GM21526 (cell line): ENCODE results near the gene ASIC3.

Source experiments
- ATAC-seq: cut with Tn5 transposase; IDR thresholded peaks from one replicate; pipeline ENCODE4 v1.9.1; 2021; ENCODE audit warnings: moderate library complexity; ENCODE audit not compliant: unreplicated experiment, low FRiP score

The ASIC3 gene

DNA sequence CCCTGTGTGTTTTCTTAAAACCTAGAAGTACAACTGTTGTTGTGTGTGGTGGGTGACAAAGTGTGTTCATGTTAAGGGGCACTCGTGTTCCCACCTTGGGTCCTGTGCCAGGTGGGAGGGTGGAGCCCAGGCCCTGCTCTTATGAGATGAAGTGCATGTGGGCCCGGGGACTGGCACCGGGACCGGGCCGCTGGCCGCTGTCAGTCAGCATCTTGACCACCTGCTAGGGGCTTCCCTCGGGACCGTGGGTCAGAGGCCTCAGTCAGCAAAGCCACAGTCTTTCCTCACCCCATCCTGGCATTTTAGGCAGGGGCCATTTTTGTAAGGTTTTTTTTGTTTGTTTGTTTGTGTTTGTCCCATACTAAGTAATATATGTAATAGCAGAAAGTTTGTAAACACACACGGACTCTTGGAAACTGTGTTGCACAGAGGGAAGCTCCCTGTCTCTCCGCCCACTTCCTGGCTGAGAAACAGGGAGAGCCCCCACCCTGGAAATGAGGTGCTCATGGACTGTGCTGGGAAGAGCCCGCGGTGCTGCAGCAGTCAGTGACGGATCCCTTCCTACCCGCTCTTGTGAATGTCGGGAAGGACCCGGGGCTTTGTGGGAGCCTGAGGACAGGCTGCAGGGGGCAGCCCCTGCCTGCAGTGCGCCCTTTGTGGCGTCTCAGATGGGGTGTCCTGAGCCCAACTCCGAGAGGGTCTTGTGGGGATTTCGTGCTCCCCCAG lies 51.3 kb downstream of the ASIC3 start:
- ATAC-seq: no peak

DNA sequence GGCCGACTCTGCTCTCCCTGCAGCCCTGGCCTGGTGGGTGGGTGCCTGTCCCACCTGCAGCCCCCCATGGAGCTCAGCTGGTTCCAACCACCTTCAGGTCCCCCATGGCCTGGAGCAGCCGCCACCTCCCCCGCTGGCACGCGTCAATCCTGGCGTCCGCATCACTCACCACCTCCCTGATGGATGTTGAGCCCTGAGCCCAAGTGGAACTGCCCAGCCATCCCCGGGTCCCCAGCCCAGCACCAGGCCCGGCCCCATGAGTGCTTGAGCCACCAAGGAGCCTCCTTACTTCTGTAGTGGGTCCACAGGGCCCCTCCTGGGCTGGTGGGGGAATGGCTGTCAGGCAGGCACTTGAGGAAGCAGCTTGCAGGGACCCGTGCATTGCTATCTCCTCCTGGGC lies 52.6 kb downstream of the ASIC3 start:
- no peak for ATAC-seq

DNA sequence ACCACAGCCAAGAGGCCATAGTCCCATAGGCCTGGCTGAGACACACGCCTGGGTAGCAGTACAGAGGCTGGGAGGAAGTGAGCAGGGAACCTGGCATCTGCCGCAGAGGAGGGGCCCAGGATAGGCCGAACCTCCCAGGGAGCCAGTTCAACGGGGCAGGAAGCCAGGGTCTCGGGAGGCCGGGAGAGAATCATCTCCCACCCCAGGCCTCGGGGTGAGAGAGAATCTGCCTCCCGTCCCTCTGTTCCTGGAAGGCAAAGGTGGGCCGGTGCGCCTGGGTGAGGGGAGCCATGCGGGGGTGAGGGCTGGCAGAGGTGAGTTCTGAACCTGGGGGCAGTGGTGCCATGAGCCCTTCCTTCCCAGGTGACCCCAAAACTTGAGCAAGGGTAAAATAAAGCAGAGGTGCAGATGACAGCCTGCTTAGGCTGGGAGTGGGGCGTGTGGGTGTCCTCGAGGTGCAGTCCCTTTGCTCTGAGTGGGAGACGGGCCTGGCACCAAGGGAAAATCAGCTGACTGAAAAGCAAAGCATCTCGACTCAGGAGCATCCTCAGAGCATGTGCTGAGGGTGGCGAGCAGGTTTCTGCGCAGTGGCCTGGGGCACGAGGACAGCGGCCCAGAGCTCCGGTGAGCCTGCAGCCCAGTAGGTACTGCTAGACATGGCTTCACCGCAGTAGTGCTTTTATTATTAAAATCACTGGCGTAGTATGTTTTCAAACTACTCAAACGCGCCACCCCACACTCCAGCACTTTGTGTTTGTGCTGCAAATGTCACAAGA lies 53.5 kb downstream of the ASIC3 start:
- no peak for ATAC-seq
